Fibroblast of lung (primary cell): ENCODE measurements around the gene CACNA1H. TPM values are rescaled to one million over a fixed set of nuclear protein-coding genes. Genes with fewer than 3 reads are reported as not detected.

Source experiments
- DNase-seq, 2 donors: peaks; one replicate each; pipeline versions ENCODE4 v3.0.0 to v3.0.0-alpha.2; 2010; ENCODE audit warnings: low read depth in 2 of 2
- H2AFZ ChIP-seq: 2 replicates; pipeline ENCODE4 v1.5.1; 2012; ENCODE audit warnings: low read length, control low read depth, inconsistent platforms
- H3K27ac ChIP-seq: 2 replicates; pipeline ENCODE4 v1.5.1; 2011; ENCODE audit warnings: low read length, control low read depth; ENCODE audit not compliant: insufficient read depth
- H3K27me3 ChIP-seq: 2 replicates; pipeline ENCODE4 v1.5.1; 2011; ENCODE audit warnings: mild to moderate bottlenecking, low read length; ENCODE audit not compliant: control insufficient read depth, insufficient read depth
- H3K36me3 ChIP-seq: 2 replicates; pipeline ENCODE4 v1.5.1; 2011; ENCODE audit warnings: low read length; ENCODE audit not compliant: control insufficient read depth, insufficient read depth
- H3K4me1 ChIP-seq: 2 replicates; pipeline ENCODE4 v1.5.1; 2011; ENCODE audit warnings: low read length; ENCODE audit not compliant: control insufficient read depth, insufficient read depth; ENCODE audit errors: extremely low read depth
- H3K4me2 ChIP-seq: 2 replicates; pipeline ENCODE4 v1.5.1; 2011; ENCODE audit warnings: low read length, control low read depth; ENCODE audit not compliant: insufficient read depth; ENCODE audit errors: extremely low read depth
- H3K4me3 ChIP-seq, 4 experiments: fragments of 200-600 bp in 1 of 4; sonication (generic) in 1 of 4; replicated peaks in 1 of 4; 2 replicates each; pipeline ENCODE4 v1.5.1; 2011 to 2016; ENCODE audit warnings: low read length in 4 of 4, low read depth in 3 of 4, mild to moderate bottlenecking in 3 of 4, control low read depth in 2 of 4, inconsistent platforms in 1 of 4, mixed read lengths in 1 of 4; ENCODE audit not compliant: insufficient read depth in 1 of 4; ENCODE audit errors: control extremely low read depth in 1 of 4
- H3K79me2 ChIP-seq: 2 replicates; pipeline ENCODE4 v1.5.1; 2012; ENCODE audit warnings: mild to moderate bottlenecking, low read length, inconsistent platforms; ENCODE audit not compliant: control insufficient read depth, insufficient read depth
- H3K9ac ChIP-seq: 2 replicates; pipeline ENCODE4 v1.5.1; 2011; ENCODE audit warnings: mild to moderate bottlenecking, low read length, control low read depth; ENCODE audit not compliant: insufficient read depth
- H3K9me3 ChIP-seq: 2 replicates; pipeline ENCODE4 v1.5.1; 2012; ENCODE audit warnings: low read depth, low read length; ENCODE audit not compliant: control insufficient read depth, insufficient read depth
- H4K20me1 ChIP-seq: 2 replicates; pipeline ENCODE4 v1.5.1; 2011; ENCODE audit warnings: low read length; ENCODE audit not compliant: control insufficient read depth, insufficient read depth; ENCODE audit errors: extremely low read depth
- EZH2 ChIP-seq: IDR thresholded peaks from 2 replicates; pipeline ENCODE4 v1.5.1; 2012; ENCODE audit warnings: low read length, control low read depth, mild to moderate bottlenecking; ENCODE audit errors: missing control alignments
- polyA plus RNA-seq, 2 donors: library from polyadenylated mRNA; depleted of rRNA in 1 of 2; stranded (reverse) in 1 of 2; unstranded in 1 of 2; fragments of >200 nt; gene quantifications; 2 replicates each; pipeline ENCODE4 v1.2.1, GENCODE V29; 2011 to 2012; ENCODE audit warnings: missing spikeins in 1 of 2
- total RNA-seq: library from RNA; depleted of rRNA; stranded (reverse); fragments of >200 nt; gene quantifications from 2 replicates; pipeline ENCODE4 v1.2.1, GENCODE V29; 2014
- TF ChIP-seq, protein P1 (sequence below), 2 donors: IDR thresholded peaks in 1 of 2; conservative IDR thresholded peaks in 1 of 2; 1 replicate in 1 of 2; 2 replicates in 1 of 2; pipeline ENCODE4 v1.5.1; 2011 to 2012; ENCODE audit warnings: low read length in 2 of 2, control low read depth in 1 of 2, inconsistent platforms in 1 of 2, low read depth in 1 of 2, mild to moderate bottlenecking in 1 of 2

The CACNA1H gene
- total and polyA plus RNA-seq, 2 donors (not counting 1 experiment from before 2014, with no cell fraction given) = 1.2 to 10.5 TPM

DNA sequence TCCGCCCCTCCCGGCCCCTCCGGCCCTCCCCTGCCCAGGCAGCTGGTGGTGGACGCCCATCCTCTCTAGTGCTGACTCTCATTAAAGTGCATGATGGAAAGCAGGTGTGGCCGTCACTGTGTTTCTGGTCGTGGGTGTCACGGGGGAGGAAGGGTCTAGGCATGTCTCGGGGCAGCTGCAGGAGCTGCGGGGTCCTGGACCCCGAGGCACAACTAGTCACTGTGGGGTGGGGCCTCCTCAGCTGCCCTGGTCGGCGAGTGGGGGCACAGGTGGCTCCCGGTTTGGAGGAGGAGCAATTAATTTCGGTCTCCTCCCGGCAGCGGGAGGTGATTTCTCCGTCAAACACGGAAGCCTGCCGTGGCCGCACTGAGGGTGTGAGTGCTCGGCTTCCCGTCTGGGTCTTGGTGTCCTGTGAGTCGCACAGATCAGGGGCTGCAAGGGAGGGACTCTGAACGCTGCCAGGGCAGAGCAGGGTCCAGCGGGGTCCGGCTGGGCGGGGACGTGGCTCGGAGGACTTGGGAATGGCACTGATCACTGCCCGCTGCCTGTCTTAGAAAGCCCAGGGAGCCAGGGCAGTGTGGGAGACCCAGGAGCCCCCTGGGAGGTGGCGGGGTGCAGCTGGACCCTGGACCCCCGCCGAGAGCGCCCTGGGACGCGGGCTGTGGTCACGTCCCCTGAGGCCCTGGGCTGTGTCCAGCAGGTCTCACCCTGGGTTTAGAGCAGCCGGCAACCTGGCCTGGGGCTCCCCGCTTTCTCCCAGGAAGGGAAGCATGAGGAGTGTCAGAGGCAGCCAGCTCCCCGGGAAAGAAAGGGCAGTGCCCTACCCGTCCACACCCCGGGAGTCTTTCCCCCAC is 106.2 kb downstream of the CACNA1H start:
- H3K4me3 ChIP-seq = no peak overlapping the region
- H2AFZ ChIP-seq = no peak overlapping the region
- H3K27ac ChIP-seq = no peak overlapping the region
- no peak overlapping the region for H3K9ac ChIP-seq
- no peak for DNase-seq
- H3K79me2 ChIP-seq = no peaks in the 10 kb centered on the region
- no peak overlapping the region for H3K4me2 ChIP-seq
- H3K36me3 ChIP-seq = no peaks in the 10 kb centered on the region
- TF ChIP-seq, protein P1, sequence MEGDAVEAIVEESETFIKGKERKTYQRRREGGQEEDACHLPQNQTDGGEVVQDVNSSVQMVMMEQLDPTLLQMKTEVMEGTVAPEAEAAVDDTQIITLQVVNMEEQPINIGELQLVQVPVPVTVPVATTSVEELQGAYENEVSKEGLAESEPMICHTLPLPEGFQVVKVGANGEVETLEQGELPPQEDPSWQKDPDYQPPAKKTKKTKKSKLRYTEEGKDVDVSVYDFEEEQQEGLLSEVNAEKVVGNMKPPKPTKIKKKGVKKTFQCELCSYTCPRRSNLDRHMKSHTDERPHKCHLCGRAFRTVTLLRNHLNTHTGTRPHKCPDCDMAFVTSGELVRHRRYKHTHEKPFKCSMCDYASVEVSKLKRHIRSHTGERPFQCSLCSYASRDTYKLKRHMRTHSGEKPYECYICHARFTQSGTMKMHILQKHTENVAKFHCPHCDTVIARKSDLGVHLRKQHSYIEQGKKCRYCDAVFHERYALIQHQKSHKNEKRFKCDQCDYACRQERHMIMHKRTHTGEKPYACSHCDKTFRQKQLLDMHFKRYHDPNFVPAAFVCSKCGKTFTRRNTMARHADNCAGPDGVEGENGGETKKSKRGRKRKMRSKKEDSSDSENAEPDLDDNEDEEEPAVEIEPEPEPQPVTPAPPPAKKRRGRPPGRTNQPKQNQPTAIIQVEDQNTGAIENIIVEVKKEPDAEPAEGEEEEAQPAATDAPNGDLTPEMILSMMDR (conservative IDR thresholded peaks at IDR 0.05 in 1 of 2, IDR thresholded peaks at IDR 0.05 in 1 of 2; ENCODE audit: low read depth in 1 of 2, low read length in 2 of 2) = no peak
- no peak for TF ChIP-seq EZH2
- no peaks in the 10 kb centered on the region for H3K9me3 ChIP-seq
- H4K20me1 ChIP-seq = no peaks in the 10 kb centered on the region
- H3K27me3 ChIP-seq = peaks cover 20% of the 10 kb centered on the region
- H3K4me1 ChIP-seq = no peaks in the 10 kb centered on the region

DNA sequence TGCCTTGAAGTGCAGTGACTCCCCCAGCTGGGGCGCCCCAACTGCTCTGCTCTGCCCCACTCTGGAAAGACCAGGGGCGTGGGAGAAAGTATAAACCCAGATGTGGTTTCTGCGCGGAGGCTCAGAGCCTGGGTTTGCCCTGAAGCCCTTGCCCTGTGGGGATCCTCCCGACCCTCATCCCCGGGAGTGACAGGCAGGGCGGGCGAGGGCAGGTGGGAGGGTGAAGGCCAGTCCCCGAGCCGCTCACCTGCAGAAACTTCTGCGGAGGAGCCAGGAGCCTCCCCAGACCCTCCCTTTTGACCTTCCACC is 106.8 kb downstream of the CACNA1H start:
- H3K4me3 ChIP-seq = no peak overlapping the region
- no peak overlapping the region for H3K4me2 ChIP-seq
- peaks cover 20% of the 10 kb centered on the region for H3K27me3 ChIP-seq
- no peaks in the 10 kb centered on the region for H4K20me1 ChIP-seq
- no peak overlapping the region for H2AFZ ChIP-seq
- DNase-seq = no peak
- no peak overlapping the region for H3K9ac ChIP-seq
- H3K9me3 ChIP-seq = no peaks in the 10 kb centered on the region
- no peaks in the 10 kb centered on the region for H3K36me3 ChIP-seq
- no peaks in the 10 kb centered on the region for H3K4me1 ChIP-seq
- no peaks in the 10 kb centered on the region for H3K79me2 ChIP-seq
- TF ChIP-seq, protein P1 (conservative IDR thresholded peaks at IDR 0.05 in 1 of 2, IDR thresholded peaks at IDR 0.05 in 1 of 2; ENCODE audit: low read depth in 1 of 2, low read length in 2 of 2) = no peak
- TF ChIP-seq EZH2 = no peak
- H3K27ac ChIP-seq = no peak overlapping the region

DNA sequence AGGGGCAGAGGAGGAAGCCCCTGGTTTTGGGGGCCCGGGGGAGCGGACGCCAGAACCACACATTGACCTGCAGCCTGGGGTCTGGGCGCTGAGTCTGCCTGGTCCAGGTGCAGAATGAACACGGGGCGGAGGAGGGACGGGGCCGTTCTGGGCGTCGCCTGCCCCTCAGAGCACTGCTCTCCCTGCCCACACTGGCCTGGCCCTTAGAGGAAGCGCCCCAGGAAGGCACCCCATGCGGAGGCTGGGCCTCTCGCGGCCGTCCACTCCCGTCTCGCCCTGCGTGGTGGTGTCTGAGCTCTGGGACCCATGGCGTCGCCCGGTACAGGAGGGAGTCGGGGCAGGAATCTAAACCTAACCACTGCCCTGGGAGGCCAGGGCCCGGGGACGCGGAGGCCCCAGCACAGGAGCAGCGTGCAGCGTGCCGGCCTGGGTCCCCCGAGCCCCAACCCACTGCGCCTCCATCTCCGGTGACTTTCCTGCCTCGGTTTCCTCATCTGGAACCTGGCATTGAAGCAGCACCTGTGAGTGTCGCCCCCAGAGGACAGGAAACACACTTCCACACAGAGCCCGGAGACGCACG is 107.3 kb downstream of the CACNA1H start:
- Histone ChIP-seq H2AFZ (no peak overlapping the region), H3K27me3 (peaks cover 20% of the 10 kb centered on the region), H4K20me1 (no peaks in the 10 kb centered on the region), H3K4me1 (no peaks in the 10 kb centered on the region), H3K36me3 (no peaks in the 10 kb centered on the region), H3K79me2 (no peaks in the 10 kb centered on the region), H3K9me3 (no peaks in the 10 kb centered on the region), H3K27ac (no peak overlapping the region), H3K4me3 (no peak overlapping the region), H3K9ac (no peak overlapping the region), H3K4me2 (no peak overlapping the region)
- DNase-seq = no peak
- TF ChIP-seq, protein P1 (conservative IDR thresholded peaks at IDR 0.05 in 1 of 2, IDR thresholded peaks at IDR 0.05 in 1 of 2; ENCODE audit: low read depth in 1 of 2, low read length in 2 of 2) = no peak
- TF ChIP-seq EZH2 = no peak
